22Rv1 (cell line): ENCODE results near the gene XRCC3.

Source experiments
- CTCF ChIP-seq: fragments of 450-650 bp; IDR thresholded peaks from 2 replicates; pipeline ENCODE4 v1.5.1; 2017; ENCODE audit warnings: mild to moderate bottlenecking
- ZFX ChIP-seq: fragments of 450-650 bp; IDR thresholded peaks from 2 replicates; pipeline ENCODE4 v1.6.1; 2017; ENCODE audit warnings: antibody characterized with exemption, borderline replicate concordance

GRCh38 chr14:103714063-103714724 lies 1.1 kb downstream of the XRCC3 start:
- TF ChIP-seq CTCF (no peak), ZFX (no peak)
